ENCODE data around the gene IQSEC3.
"Not testable (repeated sequence)": the region's sequence is repeated elsewhere in the genome, so short reads cannot be mapped to it uniquely, and the experiment has no call there.

Gene IQSEC3

GRCh38 chr12:204261-204678, 137.7 kb downstream of the IQSEC3 start:
- FAIRE-seq, result no peak

GRCh38 chr12:205026-205425, 138.5 kb downstream of the IQSEC3 start:
- no peak for FAIRE-seq

- FAIRE-seq, result no peak
These were observed 140.3 kb downstream of the IQSEC3 start for GRCh38 chr12:206746-207440.

- no peak for FAIRE-seq
These were observed 141.2 kb downstream of the IQSEC3 start for GRCh38 chr12:207804-208203.

- FAIRE-seq, result no peak
These were observed 142.2 kb downstream of the IQSEC3 start for GRCh38 chr12:208813-209212.

GRCh38 chr12:209246-209645, 142.7 kb downstream of the IQSEC3 start:
- FAIRE-seq, result no peak

- FAIRE-seq, result no peak
These were observed 143.3 kb downstream of the IQSEC3 start for GRCh38 chr12:209851-210250.

- FAIRE-seq, result no peak
These were observed 143.9 kb downstream of the IQSEC3 start for GRCh38 chr12:210277-211141.

- FAIRE-seq, result no peak
These were observed 144.5 kb downstream of the IQSEC3 start for GRCh38 chr12:211142-211465.

GRCh38 chr12:211639-212414, 145.3 kb downstream of the IQSEC3 start:
- no peak for FAIRE-seq

GRCh38 chr12:212415-212714, 145.8 kb downstream of the IQSEC3 start:
- FAIRE-seq, result no peak

- FAIRE-seq, result no peak
These were observed 146.4 kb downstream of the IQSEC3 start for GRCh38 chr12:212715-213526.

- FAIRE-seq, result no peak
These were observed 147.0 kb downstream of the IQSEC3 start for GRCh38 chr12:213527-213932.

- no peak for FAIRE-seq
These were observed 147.6 kb downstream of the IQSEC3 start, which contains the start of gene SLC6A12 for GRCh38 chr12:214003-214741. Gene SLC6A12 (minus strand): TSS chr12:214157. CDS start chr12:209986, 4,171 bp downstream.

- FAIRE-seq, result no peak
These were observed 148.5 kb downstream of the IQSEC3 start for GRCh38 chr12:215116-215515.

- FAIRE-seq, result not testable (repeated sequence)
These were observed 150.5 kb downstream of the IQSEC3 start for GRCh38 chr12:217029-217428.

GRCh38 chr12:218221-218620, 151.7 kb downstream of the IQSEC3 start:
- no peak for FAIRE-seq

- no peak for FAIRE-seq
These were observed 152.4 kb downstream of the IQSEC3 start for GRCh38 chr12:218728-219590.

- no peak for FAIRE-seq
These were observed 153.4 kb downstream of the IQSEC3 start for GRCh38 chr12:219891-220352.

- no peak for FAIRE-seq
These were observed 153.9 kb downstream of the IQSEC3 start for GRCh38 chr12:220491-220890.

Measured in endometrium (tissue), 2 donors.